HL-60 (cell line): Measurements from ENCODE around the gene BRINP3.

Experiments
- DNase-seq, 2 experiments: peaks; one replicate each; pipeline ENCODE4 v3.0.0-alpha.2; 2010 to 2020; ENCODE audit warnings: low read depth in 1 of 2, low spot score in 1 of 2
- H3K27ac ChIP-seq: fragments of 250-450 bp; sonication (Bioruptor Pico); replicated peaks from 2 replicates; pipeline ENCODE4 v1.5.1; 2020; ENCODE audit warnings: mild to moderate bottlenecking, moderate library complexity
- H3K27me3 ChIP-seq: fragments of 250-450 bp; sonication (Bioruptor Pico); 2 replicates; pipeline ENCODE4 v1.5.1; 2021; ENCODE audit warnings: mild to moderate bottlenecking, moderate library complexity; ENCODE audit not compliant: insufficient read depth, poor library complexity, severe bottlenecking
- H3K4me3 ChIP-seq: replicated peaks from 2 replicates; pipeline ENCODE4 v1.5.1; 2011; ENCODE audit warnings: mild to moderate bottlenecking, control low read depth, low read length; ENCODE audit not compliant: insufficient read depth
- GABPA ChIP-seq: IDR thresholded peaks from 2 replicates; pipeline ENCODE4 v1.6.1; 2012; ENCODE audit warnings: low read depth
- POLR2AphosphoS5 ChIP-seq: IDR thresholded peaks from 2 replicates; pipeline ENCODE4 v1.6.1; 2012; ENCODE audit warnings: low read depth
- SPI1 ChIP-seq: IDR thresholded peaks from 2 replicates; pipeline ENCODE4 v1.6.1; 2012; ENCODE audit warnings: low read depth, mild to moderate bottlenecking, borderline replicate concordance
- TF ChIP-seq, protein P1 (sequence below): IDR thresholded peaks from 2 replicates; pipeline ENCODE4 v1.6.1; 2012; ENCODE audit warnings: low read depth; ENCODE audit not compliant: insufficient replicate concordance
- TF ChIP-seq, protein P2 (sequence below): IDR thresholded peaks from one replicate; pipeline ENCODE4 v1.5.1; 2011; ENCODE audit warnings: low read length, control low read depth, inconsistent platforms; ENCODE audit not compliant: insufficient read depth

BRINP3 gene

DNA sequence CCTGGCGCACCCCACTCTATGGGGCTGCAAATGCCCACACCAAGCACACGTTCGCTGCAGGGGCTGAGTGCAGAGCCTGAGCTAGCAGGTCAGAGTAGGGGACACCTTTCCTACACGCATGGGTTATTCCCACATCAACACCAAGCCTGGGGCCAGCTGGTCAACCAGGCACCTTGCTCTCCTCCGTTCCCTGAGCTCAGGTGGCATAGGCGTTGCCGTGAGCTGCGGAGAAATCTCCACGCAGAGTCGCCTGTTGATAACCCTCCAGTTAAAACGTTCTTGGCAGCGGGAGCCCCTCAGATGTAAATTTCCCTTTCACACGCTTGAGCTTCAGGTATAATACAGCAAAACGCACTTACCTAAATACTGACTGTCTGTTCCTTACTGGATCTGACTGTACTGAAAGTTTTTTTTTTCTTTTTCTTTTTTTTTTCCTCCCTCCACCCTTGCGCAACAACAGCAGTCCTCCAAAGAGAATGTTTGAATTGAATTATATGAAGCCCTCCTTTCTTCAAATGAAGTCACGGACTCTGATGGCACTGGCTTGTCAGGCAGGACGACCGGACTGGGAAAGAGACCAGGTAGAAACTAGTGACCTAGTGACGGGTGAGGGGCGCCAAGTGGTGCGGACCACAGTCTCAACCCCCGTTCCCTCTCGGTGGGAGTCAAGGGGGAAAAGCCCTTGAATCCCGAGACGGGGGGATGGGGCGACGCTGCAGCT, 2.1 kb downstream of the BRINP3 start:
- TF ChIP-seq, protein P1, sequence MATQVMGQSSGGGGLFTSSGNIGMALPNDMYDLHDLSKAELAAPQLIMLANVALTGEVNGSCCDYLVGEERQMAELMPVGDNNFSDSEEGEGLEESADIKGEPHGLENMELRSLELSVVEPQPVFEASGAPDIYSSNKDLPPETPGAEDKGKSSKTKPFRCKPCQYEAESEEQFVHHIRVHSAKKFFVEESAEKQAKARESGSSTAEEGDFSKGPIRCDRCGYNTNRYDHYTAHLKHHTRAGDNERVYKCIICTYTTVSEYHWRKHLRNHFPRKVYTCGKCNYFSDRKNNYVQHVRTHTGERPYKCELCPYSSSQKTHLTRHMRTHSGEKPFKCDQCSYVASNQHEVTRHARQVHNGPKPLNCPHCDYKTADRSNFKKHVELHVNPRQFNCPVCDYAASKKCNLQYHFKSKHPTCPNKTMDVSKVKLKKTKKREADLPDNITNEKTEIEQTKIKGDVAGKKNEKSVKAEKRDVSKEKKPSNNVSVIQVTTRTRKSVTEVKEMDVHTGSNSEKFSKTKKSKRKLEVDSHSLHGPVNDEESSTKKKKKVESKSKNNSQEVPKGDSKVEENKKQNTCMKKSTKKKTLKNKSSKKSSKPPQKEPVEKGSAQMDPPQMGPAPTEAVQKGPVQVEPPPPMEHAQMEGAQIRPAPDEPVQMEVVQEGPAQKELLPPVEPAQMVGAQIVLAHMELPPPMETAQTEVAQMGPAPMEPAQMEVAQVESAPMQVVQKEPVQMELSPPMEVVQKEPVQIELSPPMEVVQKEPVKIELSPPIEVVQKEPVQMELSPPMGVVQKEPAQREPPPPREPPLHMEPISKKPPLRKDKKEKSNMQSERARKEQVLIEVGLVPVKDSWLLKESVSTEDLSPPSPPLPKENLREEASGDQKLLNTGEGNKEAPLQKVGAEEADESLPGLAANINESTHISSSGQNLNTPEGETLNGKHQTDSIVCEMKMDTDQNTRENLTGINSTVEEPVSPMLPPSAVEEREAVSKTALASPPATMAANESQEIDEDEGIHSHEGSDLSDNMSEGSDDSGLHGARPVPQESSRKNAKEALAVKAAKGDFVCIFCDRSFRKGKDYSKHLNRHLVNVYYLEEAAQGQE, result no peak
- TF ChIP-seq, protein P2, sequence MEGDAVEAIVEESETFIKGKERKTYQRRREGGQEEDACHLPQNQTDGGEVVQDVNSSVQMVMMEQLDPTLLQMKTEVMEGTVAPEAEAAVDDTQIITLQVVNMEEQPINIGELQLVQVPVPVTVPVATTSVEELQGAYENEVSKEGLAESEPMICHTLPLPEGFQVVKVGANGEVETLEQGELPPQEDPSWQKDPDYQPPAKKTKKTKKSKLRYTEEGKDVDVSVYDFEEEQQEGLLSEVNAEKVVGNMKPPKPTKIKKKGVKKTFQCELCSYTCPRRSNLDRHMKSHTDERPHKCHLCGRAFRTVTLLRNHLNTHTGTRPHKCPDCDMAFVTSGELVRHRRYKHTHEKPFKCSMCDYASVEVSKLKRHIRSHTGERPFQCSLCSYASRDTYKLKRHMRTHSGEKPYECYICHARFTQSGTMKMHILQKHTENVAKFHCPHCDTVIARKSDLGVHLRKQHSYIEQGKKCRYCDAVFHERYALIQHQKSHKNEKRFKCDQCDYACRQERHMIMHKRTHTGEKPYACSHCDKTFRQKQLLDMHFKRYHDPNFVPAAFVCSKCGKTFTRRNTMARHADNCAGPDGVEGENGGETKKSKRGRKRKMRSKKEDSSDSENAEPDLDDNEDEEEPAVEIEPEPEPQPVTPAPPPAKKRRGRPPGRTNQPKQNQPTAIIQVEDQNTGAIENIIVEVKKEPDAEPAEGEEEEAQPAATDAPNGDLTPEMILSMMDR, result no peak
- TF ChIP-seq GABPA, result no peak
- no peak for TF ChIP-seq POLR2AphosphoS5
- no peak for TF ChIP-seq SPI1
- no peak for DNase-seq
- no peak overlapping the region for H3K4me3 ChIP-seq
- H3K27me3 ChIP-seq, result peaks cover 11% of the 10 kb centered on the region
- H3K27ac ChIP-seq, result no peak overlapping the region

DNA sequence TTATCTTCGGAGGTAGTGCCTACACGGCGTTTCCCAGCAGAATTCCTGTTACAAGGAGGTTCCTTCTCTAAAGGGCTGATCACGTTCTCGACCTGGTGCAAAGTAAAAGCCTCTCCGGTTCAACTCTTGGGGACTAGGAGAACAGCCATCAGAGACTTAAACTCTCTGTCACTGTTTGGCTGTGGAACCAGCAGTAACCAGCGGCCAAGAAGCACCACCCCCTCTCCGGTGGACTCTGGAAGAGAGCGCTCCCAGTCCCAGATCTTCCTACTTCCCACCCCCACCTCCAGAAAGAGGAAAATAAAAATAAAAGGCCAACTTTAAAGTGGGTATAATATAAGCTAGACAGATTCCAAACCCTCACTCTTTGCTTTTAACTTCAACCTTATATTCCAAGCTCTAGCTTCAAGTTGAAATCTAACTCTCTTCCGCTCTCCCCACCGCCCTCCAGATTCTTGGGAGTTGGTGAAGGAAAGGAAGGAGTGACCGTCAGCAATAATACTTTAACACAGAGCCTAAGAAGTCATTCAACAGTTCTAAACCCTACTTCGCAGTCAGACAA, 2.9 kb downstream of the BRINP3 start:
- DNase-seq, result no peak
- H3K27ac ChIP-seq, result no peak overlapping the region
- H3K4me3 ChIP-seq, result no peak overlapping the region

DNA sequence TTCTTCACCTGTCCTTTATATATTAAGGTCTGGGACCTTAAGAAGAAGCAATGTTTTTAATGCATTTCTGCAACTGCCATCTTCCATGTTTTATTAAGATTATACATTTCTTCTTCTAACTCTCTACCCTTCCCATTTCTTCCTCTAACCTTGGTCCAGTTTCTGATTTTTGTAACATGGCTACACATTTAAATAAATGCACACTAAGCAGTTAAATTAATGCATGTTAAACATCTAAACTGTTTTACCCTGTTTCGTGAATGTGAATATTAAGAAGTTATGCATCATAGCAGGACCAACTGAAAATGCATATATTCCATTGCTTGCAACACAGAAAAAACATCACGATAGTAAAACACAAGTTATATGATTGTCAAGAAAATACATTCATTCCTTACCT, 3.7 kb downstream of the BRINP3 start:
- TF ChIP-seq SPI1 (no peak), GABPA (no peak), POLR2AphosphoS5 (no peak)
- TF ChIP-seq, protein P2, result no peak
- TF ChIP-seq, protein P1, result no peak
- no peak overlapping the region for H3K4me3 ChIP-seq
- no peak overlapping the region for H3K27ac ChIP-seq
- DNase-seq, result no peak
- peaks cover 8% of the 10 kb centered on the region for H3K27me3 ChIP-seq

More for the DNA sequence above, 2.9 kb downstream of the BRINP3 start:
- H3K27me3 ChIP-seq, result peaks cover 11% of the 10 kb centered on the region
- TF ChIP-seq POLR2AphosphoS5, result no peak
- TF ChIP-seq SPI1, result no peak

DNA sequence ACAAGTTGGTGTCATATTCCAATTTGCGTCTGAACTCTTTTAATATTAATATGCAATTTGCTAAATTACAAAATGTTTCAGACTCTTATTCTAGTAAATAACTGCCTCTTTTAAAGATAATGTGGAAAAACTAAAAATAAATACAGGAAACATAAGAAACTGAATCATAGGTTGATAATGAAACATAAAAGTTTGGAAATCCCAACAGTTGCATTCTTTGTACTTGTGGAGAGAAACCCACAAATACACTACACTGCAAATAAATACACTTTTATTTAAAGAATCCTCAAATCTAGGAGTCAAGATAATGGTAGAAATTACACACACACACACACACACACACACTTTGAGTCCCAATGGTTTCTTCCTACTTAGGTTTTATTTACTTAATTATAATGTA, 5.2 kb downstream of the BRINP3 start:
- Histone ChIP-seq H3K4me3 (no peak overlapping the region), H3K27ac (no peak overlapping the region), H3K27me3 (peaks cover 8% of the 10 kb centered on the region)
- TF ChIP-seq, protein P1, result no peak
- TF ChIP-seq POLR2AphosphoS5 (no peak), GABPA (no peak), SPI1 (no peak)
- TF ChIP-seq, protein P2, result no peak
- no peak for DNase-seq
